Measurements from ENCODE around the gene AUTS2. TPM values are rescaled to one million over a fixed set of nuclear protein-coding genes. Genes with fewer than 3 reads are reported as not detected.

Gene AUTS2
- total RNA-seq, 6 donors from 2014 or later: 38.9 to 151 (median 55.8) TPM

DNA sequence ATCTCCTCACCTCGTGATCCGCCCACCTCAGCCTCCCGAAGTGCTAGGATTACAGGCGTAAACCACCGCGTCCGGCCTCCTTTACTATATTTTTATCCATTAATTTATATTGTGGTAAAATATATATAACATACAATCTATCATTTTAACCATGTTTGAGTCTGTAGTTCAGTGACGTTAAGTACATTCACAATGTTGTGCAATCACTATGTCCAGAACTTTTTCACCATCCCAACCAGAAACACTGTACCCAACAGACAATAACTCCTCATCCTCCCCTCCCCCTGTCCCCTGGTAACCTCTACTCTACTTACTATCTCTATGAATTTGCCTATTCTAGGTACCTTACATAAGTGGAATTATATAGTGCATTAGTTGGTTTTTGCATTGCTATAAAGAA is 1236.1 kb downstream of the AUTS2 start:
- no peaks in the 10 kb centered on the region for H3K9me3 ChIP-seq
- ATAC-seq (ENCODE audit: low FRiP score in 2 of 2): no peak
- no peak for DNase-seq
- no peaks in the 10 kb centered on the region for H3K27me3 ChIP-seq
- peaks cover 3 to 7% (median 6%) of the 10 kb centered on the region in 4 donors for H3K4me1 ChIP-seq
- no peaks in the 10 kb centered on the region for H3K36me3 ChIP-seq
- TF ChIP-seq EP300 (IDR thresholded peaks at IDR 0.05) (no peak), POLR2A (IDR thresholded peaks at IDR 0.05) (no peak), POLR2AphosphoS5 (IDR thresholded peaks at IDR 0.05) (no peak)
- TF ChIP-seq, protein P1, sequence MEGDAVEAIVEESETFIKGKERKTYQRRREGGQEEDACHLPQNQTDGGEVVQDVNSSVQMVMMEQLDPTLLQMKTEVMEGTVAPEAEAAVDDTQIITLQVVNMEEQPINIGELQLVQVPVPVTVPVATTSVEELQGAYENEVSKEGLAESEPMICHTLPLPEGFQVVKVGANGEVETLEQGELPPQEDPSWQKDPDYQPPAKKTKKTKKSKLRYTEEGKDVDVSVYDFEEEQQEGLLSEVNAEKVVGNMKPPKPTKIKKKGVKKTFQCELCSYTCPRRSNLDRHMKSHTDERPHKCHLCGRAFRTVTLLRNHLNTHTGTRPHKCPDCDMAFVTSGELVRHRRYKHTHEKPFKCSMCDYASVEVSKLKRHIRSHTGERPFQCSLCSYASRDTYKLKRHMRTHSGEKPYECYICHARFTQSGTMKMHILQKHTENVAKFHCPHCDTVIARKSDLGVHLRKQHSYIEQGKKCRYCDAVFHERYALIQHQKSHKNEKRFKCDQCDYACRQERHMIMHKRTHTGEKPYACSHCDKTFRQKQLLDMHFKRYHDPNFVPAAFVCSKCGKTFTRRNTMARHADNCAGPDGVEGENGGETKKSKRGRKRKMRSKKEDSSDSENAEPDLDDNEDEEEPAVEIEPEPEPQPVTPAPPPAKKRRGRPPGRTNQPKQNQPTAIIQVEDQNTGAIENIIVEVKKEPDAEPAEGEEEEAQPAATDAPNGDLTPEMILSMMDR (IDR thresholded peaks at IDR 0.05): no peak
- 84 to 97% methylated on average over 8 of the region's 8 CpGs for whole genome bisulfite sequencing, 2 donors
- H3K4me3 ChIP-seq: no peak overlapping the region
- H3K27ac ChIP-seq: no peak overlapping the region

DNA sequence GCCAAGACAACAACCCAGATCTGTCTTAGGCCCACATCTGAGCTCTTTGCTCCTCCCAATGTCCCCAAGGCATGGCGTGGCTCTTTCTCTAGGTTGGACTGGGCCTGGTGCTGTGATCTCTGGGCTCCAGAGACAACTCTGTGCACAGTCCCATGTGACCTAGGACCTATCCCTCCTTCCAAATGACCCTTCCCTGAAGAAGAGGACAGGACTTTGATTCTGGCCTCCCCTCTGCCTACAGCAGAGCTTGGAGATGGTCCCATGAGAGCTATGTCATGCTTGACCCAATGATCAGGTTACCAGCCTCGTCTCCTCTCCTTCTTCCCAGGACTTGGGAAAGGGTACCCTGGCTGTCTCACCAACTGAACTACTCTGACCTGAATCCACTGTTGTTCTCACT is 1237.4 kb downstream of the AUTS2 start:
- 50 to 88% methylated on average over 2 of the region's 2 CpGs for WGBS, 2 donors
- no peak for ATAC-seq (ENCODE audit: low FRiP score in 2 of 2)
- no peak for DNase-seq
- H3K9me3 ChIP-seq: no peaks in the 10 kb centered on the region
- H3K4me3 ChIP-seq: no peak overlapping the region
- H3K27me3 ChIP-seq: no peaks in the 10 kb centered on the region
- TF ChIP-seq POLR2AphosphoS5 (IDR thresholded peaks at IDR 0.05) (no peak), EP300 (IDR thresholded peaks at IDR 0.05) (no peak), POLR2A (IDR thresholded peaks at IDR 0.05) (no peak)
- TF ChIP-seq, protein P1 (IDR thresholded peaks at IDR 0.05): no peak
- no peaks in the 10 kb centered on the region for H3K36me3 ChIP-seq
- H3K27ac ChIP-seq: no peak overlapping the region
- H3K4me1 ChIP-seq: no peaks in the 10 kb centered on the region

DNA sequence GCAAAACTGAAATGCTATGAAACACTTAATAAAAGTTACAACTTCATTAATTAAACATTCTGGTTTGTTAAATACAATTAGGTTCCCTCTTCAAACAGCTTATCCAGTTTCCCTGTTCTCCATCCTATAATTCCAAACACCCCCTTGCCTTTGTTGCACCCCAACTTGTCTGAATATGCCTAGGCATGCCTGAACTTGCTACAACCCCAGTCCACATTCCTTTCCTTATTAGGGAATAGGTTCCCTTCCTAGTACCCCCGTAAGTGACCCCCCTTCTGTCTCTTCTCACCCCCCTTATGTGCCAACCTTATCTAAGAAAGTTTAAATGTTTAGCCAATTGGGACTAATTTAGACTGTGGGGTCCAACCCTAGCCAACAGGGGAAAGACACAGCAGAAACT is 1238.0 kb downstream of the AUTS2 start:
- Histone ChIP-seq H3K36me3 (no peaks in the 10 kb centered on the region), H3K27me3 (no peaks in the 10 kb centered on the region), H3K27ac (no peak overlapping the region), H3K9me3 (no peaks in the 10 kb centered on the region), H3K4me1 (no peaks in the 10 kb centered on the region), H3K4me3 (no peak overlapping the region)
- 52 to 55% methylated on average over 1 of the region's 1 CpG for WGBS, 2 donors
- TF ChIP-seq POLR2AphosphoS5 (IDR thresholded peaks at IDR 0.05): no peak
- TF ChIP-seq POLR2A (IDR thresholded peaks at IDR 0.05): no peak
- no peak for TF ChIP-seq EP300 (IDR thresholded peaks at IDR 0.05)
- TF ChIP-seq, protein P1 (IDR thresholded peaks at IDR 0.05): no peak
- ATAC-seq (ENCODE audit: low FRiP score in 2 of 2) (no peak), DNase-seq (no peak)

DNA sequence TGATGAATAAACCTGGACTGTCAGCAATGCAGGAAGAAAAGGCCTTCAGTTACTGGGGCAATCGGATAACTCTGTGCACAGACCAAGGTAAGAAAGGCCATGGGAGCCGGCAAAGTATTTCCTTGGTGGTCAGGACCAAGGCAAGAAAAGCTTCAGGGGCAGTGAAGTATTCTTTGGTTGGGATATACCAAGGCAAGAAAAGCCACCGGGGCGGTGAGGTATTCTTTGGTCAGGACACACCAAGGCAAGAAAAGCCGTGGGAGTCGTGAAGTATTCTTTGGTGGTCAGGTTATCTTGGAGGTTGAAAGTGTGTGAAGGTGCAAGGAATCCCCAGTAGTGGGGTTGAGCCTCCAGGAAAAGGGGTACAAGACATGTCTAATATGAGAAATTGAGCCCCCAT is 1238.7 kb downstream of the AUTS2 start:
- ATAC-seq (ENCODE audit: low FRiP score in 2 of 2) (no peak), DNase-seq (no peak)
- 92 to 95% methylated on average over 6 of the region's 6 CpGs for WGBS, 2 donors
- no peak overlapping the region for H3K27ac ChIP-seq
- H3K9me3 ChIP-seq: no peaks in the 10 kb centered on the region
- TF ChIP-seq POLR2AphosphoS5 (IDR thresholded peaks at IDR 0.05): no peak
- no peak for TF ChIP-seq POLR2A (IDR thresholded peaks at IDR 0.05)
- TF ChIP-seq, protein P1 (IDR thresholded peaks at IDR 0.05): no peak
- TF ChIP-seq EP300 (IDR thresholded peaks at IDR 0.05): no peak
- no peaks in the 10 kb centered on the region for H3K4me1 ChIP-seq
- no peaks in the 10 kb centered on the region for H3K36me3 ChIP-seq
- H3K4me3 ChIP-seq: no peak overlapping the region
- H3K27me3 ChIP-seq: no peaks in the 10 kb centered on the region

DNA sequence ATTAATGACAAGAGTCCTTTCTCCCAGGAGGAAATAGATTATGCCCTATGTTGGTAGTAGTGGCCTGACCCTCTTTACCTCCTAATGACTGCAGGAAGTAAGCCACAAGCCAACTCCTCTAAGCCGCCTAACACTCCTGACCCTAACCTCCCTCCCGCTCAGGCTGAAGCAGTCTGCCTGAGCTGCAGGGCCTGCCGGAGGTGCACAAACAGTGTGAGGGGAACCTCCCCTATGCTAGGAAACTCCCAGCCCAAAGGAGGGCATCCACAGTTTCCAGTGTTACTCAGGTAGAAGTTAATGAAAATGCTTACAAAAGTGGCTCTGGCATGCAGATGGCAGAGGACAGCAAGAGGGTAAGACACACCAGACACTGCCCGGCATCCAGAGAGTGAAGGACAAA is 1239.3 kb downstream of the AUTS2 start:
- ATAC-seq (ENCODE audit: low FRiP score in 2 of 2) (no peak), DNase-seq (no peak)
- WGBS, 2 donors: 52 to 88% methylated on average over 4 of the region's 4 CpGs
- Histone ChIP-seq H3K27ac (no peak overlapping the region), H3K4me3 (no peak overlapping the region), H3K9me3 (no peaks in the 10 kb centered on the region), H3K4me1 (no peaks in the 10 kb centered on the region), H3K27me3 (no peaks in the 10 kb centered on the region), H3K36me3 (no peaks in the 10 kb centered on the region)
- TF ChIP-seq POLR2AphosphoS5 (IDR thresholded peaks at IDR 0.05): no peak
- TF ChIP-seq POLR2A (IDR thresholded peaks at IDR 0.05): no peak
- TF ChIP-seq EP300 (IDR thresholded peaks at IDR 0.05): no peak
- TF ChIP-seq, protein P1 (IDR thresholded peaks at IDR 0.05): no peak
